GM04504 (cell line): ENCODE measurements around the gene FAM184B.

ENCODE experiments used
- DNase-seq: peaks from one replicate; pipeline ENCODE4 v3.0.0-alpha.2; 2012; ENCODE audit warnings: low read depth

Gene FAM184B

DNA sequence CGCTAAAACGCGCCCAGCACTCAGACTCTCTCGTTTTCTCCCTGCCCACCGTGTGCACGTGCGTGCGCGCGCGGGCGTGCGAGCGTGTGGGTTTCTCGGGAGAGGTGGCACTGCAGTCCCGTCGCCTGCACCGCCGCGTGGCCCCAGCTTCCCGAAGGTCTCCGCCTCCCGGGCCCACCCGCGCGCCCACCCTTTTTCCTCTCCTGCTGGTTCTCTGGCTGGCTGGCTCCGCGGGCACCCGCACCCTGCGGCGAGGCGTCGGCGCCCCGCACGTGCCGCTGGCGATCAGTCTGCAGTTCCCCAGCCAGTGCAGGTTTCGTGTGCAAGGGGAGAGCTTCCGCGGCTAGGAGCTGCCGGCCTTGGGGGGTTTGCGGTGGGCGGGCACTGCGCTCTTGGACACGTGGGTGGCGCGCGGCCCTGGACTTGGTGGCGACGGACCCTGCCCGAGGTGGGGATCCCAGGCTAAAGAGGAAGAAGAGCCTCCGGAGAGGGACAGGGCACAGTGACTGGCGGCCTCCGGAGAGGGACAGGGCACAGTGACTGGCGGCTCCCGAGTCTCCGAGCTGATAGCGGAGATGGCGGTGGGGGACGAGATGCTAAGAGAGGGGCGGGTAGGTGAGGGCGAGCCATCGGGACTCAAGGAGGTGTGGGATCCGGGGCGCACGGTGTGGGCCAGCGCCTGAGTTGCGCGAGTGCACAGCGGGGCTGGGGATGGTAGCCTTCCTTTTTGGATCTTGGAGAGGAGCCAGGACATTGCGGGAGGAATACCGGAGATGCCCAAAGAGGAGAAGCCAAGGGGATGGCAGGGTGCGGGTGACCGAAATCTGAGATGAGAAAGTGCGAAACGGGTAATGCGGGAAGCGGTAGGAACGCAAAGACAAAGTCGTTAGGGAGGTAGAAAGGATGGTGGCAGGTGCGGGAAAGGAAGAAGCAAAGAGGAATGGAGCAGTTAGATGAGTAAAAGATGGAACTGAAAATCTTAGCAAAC lies at the start of gene FAM184B:
Gene FAM184B, minus strand, starts transcription at position 322 of the 988 bp plus-strand sequence. CDS start 322 bp downstream, outside the sequence.
- no peak for DNase-seq

DNA sequence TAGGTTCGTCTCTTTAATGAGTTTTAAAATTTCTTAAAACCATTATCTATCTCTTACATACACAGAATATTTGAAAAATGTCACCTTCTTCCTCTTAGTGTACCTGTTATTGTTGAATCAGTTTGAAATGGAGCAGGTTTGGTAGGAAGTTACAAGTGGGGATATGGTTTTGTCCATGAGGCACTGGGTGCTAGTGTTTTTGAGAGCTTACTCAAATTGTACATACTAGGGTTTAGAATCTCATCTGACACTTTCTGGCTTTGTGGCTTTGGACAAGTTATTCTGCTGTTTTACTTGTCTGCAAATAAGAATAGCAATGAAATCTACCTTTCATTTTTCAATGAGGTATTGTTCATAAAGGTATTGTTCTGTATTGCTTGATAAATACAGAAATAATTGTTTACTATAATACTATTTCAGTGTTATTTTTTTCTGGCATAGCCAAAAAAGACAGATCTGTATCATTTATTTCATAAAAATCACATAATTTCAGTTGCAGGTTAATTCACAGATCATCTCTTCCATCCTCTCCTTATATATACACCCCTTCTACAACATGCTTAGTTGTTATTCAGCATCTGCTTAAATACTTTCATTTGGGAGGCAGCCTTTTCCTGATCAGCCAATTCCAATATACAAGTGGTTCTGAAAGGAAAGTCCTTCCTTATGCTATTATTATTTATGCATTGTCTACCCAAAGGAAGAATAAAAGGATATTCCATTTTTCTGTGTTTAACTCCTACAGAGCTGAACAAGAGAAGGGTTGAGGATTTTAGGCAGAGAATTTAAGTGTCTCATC lies 42.6 kb upstream of the FAM184B start:
- DNase-seq = no peak

DNA sequence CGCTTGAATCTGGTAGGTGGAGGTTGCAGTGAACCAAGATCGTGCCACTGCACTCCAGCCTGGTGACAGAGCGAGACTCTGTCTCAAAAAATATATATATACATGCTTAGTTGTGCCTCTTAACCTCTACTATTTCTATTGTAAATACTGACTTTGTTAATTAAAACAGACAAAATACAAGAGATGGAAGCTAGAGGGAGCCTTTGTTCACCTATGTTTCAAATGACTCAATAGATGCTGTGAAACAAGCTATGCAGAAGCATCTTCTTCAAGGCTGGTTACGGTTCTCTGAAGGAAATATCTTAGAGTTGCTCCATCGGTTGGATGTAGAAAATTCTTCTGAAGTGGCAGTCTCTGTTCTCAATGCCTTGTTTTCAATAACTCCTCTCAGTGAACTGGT lies 35.6 kb upstream of the FAM184B start:
- peak; percentile 48 for DNase-seq

DNA sequence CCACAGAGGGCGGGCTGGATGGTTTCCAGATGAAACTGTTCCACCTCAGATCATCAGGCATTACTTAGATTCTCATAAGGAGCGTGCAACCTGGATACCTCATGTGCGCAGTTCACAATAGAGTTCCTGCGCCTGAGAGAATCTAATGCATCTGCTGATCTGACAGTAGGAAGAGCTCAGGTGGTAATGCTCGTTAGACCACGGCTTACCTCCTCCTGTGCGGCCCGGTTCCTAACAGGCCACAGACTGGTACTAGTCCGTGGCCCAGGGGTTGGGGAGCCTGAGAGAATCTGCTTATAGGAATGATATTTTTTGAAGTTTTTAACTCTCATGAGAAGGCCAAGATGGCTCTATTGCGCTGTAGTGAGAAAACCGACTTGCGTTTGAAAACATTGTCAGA lies 34.7 kb upstream of the FAM184B start:
- DNase-seq = no peak

DNA sequence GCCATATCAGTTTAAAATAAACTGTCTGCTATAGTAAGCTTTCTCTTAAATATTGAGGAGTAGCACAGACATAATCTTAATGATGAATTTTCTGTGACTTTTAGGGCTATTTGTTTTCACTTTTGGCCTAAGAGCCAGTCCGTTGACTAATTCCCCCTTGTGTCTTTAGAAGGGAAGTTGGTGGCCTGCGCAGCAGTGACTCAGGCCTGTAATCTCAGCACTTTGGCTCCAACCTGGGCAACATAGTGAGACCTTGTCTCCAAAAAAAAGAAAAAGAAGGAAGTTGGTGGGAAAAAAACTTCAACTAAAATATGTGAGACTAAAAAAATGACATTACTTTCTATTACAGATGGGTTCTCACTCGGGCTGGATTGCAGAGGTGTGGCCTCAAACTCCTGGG lies 32.7 kb upstream of the FAM184B start:
- DNase-seq = no peak

DNA sequence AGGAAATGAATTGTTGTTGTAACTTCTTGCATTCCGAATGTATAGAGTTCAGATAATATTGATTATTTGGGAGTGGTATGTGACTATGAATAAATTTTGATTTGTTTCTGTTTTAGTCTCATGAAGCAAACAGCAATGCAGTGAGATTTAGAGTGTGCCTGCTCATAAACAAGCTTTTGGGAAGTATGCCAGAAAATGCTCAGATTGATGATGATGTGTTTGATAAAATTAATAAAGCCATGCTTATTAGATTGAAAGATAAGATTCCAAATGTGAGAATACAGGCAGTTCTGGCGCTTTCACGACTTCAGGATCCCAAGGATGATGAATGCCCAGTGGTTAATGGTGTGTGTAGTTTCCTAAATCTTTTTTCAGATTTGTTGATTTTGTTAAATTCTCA lies 31.4 kb upstream of the FAM184B start:
- DNase-seq = no peak

DNA sequence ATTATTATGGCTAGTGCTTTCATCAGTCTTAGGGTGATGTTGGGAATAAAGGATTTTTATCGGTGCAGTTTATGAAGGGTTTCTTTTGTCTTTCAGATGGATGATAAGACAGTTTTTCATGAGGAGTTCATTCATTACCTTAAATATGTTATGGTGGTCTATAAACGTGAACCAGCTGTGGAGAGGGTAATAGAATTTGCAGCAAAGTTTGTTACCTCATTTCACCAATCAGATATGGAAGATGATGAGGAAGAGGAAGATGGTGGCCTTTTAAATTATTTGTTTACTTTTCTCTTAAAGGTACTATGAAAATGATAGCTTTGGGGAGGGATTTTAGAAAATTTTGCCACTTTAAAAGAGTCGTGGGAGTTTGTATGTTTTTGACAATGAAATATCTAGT lies 30.7 kb upstream of the FAM184B start:
- no peak for DNase-seq

DNA sequence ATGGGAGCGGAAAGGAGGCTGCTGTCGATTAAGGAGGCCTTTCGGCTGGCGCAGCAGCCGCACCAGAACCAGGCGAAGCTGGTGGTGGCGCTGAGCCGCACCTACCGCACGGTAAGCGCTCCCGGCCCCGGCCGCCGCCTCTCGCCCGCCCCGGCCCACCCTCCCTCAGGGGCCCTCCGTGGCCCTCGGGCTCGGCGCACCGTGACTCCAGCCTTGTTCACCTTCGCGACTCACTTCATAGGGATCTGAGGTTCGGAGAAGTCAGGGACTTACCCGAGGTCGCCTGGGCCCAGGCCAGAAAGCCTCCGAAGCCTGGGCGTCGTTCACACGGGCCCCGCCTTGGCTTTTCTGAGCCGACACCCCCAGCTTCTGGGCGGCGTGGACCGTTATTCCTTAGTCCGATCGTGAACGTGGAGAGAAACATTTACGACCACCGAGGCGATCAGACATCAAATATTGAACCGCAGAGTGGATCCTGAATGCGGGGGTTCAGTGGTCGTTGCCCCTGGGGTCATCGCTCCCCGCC lies 29.7 kb upstream of the FAM184B start:
- no peak for DNase-seq

DNA sequence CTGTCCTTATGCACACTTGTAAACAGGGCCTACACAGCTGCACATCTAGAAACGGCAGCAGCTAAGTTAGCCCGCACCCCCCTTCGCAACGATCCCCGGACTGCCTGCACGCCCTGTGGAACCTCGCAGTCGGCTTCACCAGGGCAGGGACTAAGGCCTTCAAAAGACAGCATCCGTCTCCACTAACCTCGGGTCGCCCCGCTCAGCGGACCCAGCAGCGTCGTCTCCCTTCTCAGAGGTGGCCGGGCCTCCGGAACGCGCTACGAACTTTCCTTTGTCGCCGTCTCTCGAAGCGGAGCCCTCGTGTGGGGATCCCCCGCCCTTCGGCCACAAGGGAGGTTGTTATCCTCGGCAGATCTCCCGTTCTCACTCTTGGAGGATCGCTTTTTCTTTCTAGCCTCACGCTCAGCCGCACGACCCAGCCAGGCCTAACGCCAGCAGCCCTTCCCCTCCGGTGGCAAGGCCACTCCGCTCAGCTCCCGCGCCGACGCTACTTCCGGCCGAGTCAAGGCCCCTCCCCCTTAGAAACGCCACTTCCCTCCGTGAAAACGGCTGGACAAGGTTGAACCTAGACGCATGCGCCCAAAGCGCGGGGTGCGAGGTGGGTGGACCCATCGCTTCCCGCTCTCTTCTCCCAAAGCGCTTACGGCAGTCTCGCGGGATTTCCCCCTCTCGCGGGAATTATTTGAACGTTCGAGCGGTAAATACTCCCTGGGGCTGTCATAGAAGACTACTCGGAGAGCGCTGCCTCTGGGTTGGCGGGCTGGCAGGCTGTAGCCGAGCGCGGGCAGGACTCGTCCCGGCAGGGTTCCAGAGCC lies 29.0 kb upstream of the FAM184B start, which contains the start of the genes DCAF16 and NCAPG:
Gene DCAF16, minus strand, starts transcription at position 498 of the 818 bp plus-strand sequence. CDS start 6,616 bp downstream, outside the sequence.
Gene NCAPG, plus strand, starts transcription at position 720 of the 818 bp plus-strand sequence. CDS start 99 bp downstream, outside the sequence.
- peak; percentile 99 for DNase-seq

DNA sequence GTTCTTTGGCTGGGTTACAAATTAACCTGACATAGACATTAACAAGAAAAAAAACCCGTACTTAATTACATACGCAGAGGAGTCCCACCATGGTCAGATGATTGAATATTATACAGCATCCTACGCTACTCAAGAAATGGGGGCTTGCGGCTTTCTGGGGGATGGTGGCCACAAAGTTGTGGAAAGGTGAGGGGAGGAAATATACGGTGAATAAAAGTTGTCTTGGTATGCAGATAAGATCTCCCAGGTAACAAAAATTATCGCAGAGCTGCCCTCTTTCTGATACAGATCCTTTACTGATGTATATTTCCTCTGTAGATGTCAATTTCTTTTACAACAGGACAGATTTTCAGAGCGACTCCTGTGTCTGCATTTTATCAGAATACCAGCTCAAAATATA lies 28.2 kb upstream of the FAM184B start:
- DNase-seq = no peak

DNA sequence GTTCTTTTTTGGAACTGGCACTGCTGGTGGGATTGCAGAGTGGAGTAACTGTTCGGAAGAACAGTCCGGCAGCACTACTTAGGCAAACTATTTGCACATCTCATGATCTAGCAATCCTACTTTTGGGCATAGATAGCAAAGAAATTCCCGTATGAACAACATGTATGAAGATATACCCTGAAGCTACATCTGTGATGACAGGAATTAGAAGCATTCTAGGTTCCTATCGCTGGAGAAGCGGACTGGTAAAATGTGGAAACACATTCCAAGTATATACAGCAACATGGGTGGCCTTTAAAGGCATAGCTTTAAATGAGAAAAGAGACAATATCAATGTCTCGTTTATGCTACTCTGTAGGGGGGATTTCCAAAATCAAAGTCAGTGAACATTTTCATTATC lies 26.0 kb upstream of the FAM184B start:
- no peak for DNase-seq

DNA sequence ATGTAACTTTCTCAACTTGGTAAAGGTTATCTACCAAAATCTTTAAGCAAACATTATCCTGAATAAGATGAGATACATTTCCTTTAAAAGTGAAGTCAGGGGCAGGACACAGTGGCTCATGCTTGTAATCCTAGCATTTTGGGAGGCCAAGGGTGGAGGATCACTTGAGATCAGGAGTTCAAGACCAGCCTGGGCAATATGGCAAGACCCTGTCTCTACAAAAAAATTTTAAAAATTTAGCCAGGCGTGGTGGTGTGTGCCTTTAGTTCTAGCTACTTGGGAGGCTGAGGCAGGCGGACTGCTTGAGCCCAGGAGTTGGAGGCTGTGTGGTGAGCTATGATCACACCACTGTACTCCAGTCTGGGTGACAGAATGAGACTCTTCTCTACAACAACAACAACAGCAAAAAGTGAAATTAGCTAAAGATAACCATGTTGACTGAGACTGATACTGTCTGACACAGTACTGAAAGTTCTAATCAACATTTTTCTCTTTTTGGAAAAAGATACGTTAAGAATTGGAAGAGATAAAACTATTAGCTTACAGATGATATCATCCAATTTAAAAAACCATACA lies 24.2 kb upstream of the FAM184B start:
- no peak for DNase-seq

DNA sequence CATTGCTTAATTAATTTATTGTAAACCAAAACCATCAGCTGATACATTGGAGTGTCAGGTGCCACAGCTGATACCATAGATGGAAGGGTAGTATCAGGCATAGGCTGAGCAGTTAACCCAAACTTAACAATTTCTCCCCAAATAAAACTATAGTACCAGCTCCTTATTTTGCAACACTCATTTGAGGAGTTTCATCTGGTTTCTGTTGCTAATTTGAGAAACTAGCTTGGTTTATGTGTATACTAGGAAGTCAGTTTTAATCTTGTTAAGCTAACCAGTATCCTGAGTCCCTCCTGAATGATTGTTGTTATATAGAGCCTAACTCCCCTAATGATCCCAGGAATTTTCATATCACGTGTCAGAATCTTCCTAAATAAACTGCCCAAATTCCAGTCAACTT lies 16.4 kb upstream of the FAM184B start:
- no peak for DNase-seq

DNA sequence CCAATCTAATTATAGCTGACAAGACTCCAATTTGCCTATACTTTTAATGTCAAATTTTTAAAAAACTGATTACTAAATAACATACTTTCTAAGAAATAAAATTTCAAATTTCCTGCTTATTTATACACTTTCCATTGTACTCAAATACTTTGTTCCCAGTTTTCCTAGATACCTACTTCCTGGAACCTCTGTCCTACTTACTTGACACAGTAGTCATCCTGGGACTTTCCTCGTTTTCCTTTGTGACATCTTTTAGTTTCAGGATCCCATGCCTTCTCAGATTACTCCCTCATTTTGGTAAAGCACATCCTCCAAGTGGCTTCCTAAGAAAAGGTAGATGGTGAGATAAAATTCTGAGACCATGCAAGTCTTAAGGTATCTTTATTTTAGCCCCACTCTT lies 13.3 kb upstream of the FAM184B start:
- no peak for DNase-seq

DNA sequence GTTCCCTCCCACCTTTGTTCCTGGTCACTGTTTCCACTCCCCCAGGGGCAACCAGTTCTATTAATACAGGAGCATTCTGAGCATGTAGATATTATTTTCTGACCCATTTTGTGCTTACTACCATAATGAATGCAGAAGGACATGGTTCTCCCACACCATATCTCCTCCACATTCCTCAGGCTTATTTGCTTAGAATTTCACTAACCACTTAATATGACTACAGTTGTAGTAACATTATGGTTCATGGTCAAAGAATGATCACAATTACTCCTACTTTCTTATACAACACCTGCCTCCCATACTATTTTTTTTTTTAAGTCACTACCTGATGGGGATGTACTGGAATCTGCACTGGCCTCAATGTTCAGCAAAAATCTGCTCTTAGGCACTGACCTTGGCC lies 7.5 kb upstream of the FAM184B start:
- no peak for DNase-seq

DNA sequence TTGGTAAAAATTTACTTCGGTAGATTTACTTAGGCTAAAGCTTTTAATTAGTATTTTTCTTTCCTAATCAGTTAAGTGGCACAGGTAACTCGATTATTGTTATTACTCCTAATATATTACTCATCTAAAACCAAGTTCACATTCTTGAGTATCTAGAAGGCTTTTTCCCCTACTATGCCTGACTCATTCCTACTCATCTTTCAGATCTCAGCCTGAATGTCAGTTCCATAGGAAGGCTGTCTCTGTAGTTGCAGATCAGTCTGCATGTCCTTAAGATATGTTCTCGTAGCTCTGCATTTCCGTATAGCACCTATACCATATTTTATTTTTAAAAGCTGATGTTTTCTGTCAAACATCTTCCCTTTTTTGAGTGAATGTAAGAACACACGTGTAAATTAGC lies 5.9 kb upstream of the FAM184B start:
- no peak for DNase-seq

DNA sequence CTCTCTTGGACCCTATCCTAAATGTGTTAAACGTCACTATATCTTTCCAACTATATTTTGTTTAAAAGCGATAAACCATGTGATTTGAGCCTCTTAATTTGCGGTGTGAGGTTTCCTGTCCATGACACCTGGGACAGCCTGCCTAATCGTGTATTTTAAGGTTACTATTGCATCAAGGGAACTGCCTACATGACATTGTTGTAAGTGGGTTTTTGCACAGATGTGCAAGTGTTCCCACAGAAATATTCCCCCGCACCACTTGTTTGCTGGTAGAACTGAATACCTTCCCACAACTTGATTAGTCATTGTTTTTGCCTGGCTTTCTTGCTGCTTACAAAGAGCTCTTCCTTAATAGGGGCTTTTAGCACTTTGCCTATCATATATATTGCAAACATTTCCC lies 5.1 kb upstream of the FAM184B start:
- no peak for DNase-seq

DNA sequence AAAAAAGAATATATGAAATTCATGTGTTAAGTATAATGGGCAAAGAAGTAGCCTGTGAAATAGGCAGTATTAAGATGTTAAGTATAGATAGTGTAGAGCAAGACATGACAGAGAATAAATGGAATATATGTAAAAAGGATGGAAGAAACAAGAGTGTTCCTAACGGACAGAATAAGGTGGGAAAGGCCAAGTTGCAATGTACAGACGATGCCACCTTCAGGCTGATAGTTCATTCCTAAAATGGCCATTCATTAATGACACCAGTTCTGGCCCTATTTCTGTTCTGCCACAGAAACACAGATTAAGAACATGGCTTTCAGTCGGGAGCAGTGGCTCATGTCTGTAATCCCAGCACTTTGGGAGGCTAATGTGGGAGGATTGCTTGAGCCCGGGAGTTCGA lies 4.4 kb upstream of the FAM184B start:
- no peak for DNase-seq

DNA sequence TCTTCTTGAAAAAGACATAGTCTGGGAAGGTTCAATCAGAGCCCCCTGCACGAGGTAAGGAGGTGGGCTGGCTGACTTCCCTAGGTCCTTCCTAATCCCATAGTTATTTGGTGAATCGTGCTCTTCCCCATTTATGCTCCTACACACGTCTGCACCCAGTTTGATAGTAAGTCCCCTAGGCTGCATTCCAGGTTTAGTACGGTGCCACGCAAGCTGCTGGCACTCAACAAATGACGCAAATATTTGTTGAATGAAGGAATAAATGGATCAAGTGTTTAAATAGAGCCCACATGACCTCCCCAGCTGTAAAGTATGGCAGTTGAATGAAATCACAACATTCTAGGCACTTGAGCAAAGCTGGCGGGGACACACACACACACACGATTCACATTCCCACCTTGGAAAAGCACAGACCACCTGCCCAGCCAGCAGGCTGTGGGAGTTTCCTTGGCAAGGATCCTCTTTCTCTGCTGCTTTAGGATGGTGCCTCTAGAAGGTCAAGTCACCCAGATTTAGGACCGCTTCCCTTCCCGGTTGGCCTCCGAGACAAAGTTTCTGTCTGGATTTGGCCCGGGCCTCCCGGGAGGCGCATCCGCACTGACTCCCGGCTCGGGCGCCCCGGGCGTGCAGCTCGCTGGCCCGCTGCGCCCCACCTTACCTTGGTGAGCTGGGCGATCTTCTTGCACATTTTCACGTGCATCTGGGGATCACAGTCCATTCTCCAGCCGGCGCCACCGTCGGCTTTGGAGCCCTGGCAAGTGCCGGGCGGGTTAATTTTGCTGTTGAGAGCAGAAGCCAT lies 721 bp downstream of the FAM184B start:
- DNase-seq = no peak

DNA sequence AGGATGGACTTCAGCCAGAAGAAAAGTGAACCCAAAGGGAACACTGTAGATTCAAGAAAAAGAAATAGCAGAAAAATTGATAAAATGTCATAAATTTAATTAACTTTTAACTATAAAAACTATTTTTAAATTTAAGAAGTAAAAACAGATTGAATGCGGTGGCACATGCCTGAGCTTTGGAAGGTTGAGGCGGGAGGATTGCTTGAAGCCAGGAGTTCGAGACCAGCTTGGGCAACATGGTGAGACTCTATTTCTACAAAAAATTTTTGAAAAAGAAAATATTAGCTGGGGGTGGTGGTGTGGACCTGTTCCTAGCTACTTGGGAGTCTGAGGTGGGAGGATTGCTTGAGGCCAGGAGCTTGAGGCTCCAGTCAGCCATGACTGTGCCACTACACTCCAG lies 3.0 kb downstream of the FAM184B start:
- DNase-seq = no peak
